HepG2 (cell line): Measurements from ENCODE around the gene HMCN2.

ENCODE experiments used
- CAMTA2 ChIP-seq: sonication (generic); formaldehyde crosslinking; IDR thresholded peaks from 2 replicates; pipeline ENCODE4 v1.4.0; 2020; ENCODE audit warnings: mild to moderate bottlenecking, missing genetic modification reagents, borderline replicate concordance
- GTF3A ChIP-seq: sonication (generic); formaldehyde crosslinking; conservative IDR thresholded peaks from 2 replicates; pipeline ENCODE4 v1.4.0; 2020; ENCODE audit warnings: mild to moderate bottlenecking, missing genetic modification reagents
- POLR2A ChIP-seq, 2 experiments: IDR thresholded peaks; 2 replicates each; pipeline ENCODE4 v1.6.1; 2011; ENCODE audit warnings: low read depth in 2 of 2, low read length in 2 of 2, mild to moderate bottlenecking in 1 of 2, moderate library complexity in 1 of 2; ENCODE audit not compliant: insufficient read depth in 1 of 2
- SIN3A ChIP-seq: IDR thresholded peaks from 2 replicates; pipeline ENCODE4 v1.6.1; 2011; ENCODE audit warnings: low read depth, mild to moderate bottlenecking, control low read depth, low read length, borderline replicate concordance
- ZNF431 ChIP-seq: sonication (generic); formaldehyde crosslinking; IDR thresholded peaks from 2 replicates; pipeline ENCODE4 v1.9.0; 2022; ENCODE audit warnings: missing genetic modification reagents, low read depth, mild to moderate bottlenecking, borderline replicate concordance

- TF ChIP-seq SIN3A (no peak), POLR2A (IDR thresholded peaks at IDR 0.05; ENCODE audit: insufficient read depth in 1 of 2, low read depth in 2 of 2, low read length in 2 of 2) (no peak), ZNF431 (CRISPR knock-in tag) (no peak), CAMTA2 (CRISPR knock-in tag) (no peak), GTF3A (CRISPR knock-in tag) (no peak)
These were observed 101.5 kb downstream of the HMCN2 start for GRCh38 chr9:130366888-130367550.
